Dedifferentiated amniotic fluid mesenchymal stem cell (primary cell): Measurements from ENCODE around the gene OR2G6.
"Not testable (repeated sequence)": the region's sequence is repeated elsewhere in the genome, so short reads cannot be mapped to it uniquely, and the experiment has no call there.

Experiments
- DNase-seq: peaks from one replicate; pipeline ENCODE4 v3.0.0-alpha.2; 2016; ENCODE audit errors: extremely low spot score

Gene OR2G6

DNA sequence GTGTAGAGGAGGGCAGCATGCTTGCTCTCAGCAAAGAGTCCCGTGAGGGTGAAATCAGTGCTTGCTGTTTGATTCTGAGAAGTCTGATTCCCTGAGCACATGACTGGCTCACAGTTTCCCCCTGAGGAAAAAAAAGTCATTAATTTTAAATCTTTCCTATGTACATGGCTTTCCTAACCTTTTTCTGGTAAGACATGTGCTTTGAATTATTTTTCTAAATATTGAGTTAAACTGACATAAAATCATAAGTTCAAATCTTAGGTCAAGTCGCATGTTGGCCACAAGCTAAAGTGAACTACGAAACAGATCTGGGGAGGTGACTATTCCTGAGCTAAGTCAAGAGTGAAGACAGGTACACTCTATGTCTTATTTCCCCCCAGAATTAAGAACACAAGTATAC is 66.8 kb downstream of the OR2G6 start, which contains the start of gene OR2T34:
OR2T34 (minus strand) TSS at position 101 of the 400 bp plus-strand sequence; CDS start at position 101, 0 bp downstream.
- not testable (repeated sequence) for DNase-seq

DNA sequence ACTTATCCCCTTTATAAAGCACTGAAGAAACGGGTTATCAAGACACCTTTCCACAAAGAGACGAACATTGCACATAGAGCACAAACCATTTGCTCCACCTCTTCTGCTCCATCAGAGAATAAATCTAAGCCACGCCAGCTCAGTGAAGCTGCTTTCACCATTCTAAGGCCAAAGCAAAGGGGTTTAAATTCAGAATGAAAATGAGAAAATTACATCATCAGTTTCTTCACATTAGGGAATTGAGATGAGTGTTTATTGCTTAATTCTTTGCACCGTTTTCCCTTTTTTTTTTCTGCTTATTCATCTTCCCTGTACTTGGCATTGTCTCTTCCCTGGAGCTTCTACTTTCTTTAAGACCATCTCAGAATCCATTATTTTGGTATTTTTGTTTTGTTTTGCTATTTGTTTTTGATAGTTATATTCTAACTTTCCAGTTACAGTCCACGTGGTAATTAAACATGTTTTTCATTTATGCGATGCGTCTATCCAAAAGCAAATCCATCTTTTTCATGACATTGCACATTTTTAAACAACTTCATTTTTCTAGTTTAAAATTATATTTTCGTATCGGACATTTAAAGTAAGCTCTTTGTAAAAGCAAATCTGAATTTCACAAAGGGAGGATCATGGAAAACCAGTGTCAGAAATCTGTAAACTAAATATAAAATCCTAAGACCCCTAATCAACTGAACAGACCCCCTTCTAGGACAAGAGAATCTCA is 68.5 kb downstream of the OR2G6 start:
- DNase-seq, result no peak
